ENCODE results near the gene RAX2. TPM values are rescaled to one million over a fixed set of nuclear protein-coding genes. Genes with fewer than 3 reads are reported as not detected.

RAX2 gene
- total RNA-seq (2022; extraction: Qiagen RNA extraction): not detected in 5 replicates

DNA sequence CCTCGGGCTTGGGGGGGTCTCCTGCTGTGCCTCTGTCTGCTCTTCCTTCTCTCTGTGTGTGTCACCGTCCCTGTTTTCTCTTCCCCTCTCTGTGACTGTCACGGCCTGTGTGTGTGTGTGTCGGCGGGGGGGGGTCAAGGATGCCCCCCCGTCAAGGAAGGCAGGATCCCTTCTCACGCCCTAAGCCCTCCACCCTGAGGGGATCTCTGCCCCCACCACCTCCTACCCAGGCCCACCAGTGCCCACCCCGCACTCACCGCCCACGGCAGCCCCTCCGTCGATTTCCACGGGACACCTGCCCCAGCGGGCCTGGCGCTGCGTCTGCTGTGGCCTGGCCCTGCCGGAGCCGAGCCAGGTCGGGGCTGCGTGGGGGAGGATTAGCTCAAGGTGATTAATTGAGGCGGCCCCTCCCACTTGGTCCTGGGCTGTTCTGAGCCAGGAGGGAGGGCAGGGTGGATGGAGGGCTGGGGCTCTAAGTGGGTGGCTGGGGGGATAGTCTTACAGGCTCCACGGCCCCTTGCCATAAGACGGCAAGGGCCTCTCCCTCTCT lies at the start of gene RAX2:
RAX2 (minus strand) TSS at position 323 of the 550 bp plus-strand sequence. CDS start 486 bp downstream, outside the sequence.

DNA sequence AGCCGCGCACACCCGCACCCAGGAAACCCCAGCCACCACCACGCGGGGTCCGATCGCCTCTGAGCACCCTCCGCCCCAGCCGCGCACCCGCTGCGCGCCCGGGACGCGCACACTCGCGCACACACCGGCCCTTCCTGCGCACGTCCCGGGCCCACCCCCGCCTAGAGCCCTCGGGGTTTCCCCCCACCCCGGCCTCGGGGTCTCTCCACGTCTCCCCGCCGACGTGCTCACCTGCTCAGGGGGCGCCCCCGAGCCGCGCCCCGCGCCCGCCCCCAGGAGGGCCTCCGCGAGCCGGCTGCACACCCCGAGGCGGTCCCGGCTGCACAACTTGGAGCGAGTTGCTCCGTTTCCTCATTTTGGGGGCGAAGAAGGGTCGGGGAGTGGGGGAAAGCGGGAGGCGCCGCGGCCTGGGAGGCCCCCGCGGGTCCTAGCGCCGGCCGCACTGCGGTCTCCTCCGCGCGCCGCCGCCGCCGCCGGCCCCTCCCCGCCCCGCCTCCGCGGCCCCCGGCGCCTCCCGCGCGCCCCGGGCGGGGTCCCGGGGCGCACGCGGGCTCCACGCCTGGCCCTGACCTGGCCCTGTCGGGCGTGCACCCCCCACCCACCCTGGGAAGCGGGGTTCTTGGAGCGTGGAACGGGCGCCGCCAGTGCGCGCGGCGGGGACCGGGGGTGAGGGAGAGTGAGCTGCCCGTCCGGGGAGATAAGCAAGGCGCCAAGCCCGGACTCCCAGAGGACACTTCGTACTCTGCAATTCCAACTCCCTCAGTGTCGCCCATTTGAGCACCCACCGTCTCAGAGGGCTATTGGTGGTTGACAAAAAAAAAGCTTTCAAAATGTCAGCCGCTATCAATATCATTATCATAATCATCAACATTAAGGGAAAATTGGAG lies 14.2 kb upstream of the RAX2 start, which contains the start of gene MATK:
MATK (minus strand) TSS at position 444 of the 887 bp plus-strand sequence. CDS start 1,246 bp downstream, outside the sequence.

DNA sequence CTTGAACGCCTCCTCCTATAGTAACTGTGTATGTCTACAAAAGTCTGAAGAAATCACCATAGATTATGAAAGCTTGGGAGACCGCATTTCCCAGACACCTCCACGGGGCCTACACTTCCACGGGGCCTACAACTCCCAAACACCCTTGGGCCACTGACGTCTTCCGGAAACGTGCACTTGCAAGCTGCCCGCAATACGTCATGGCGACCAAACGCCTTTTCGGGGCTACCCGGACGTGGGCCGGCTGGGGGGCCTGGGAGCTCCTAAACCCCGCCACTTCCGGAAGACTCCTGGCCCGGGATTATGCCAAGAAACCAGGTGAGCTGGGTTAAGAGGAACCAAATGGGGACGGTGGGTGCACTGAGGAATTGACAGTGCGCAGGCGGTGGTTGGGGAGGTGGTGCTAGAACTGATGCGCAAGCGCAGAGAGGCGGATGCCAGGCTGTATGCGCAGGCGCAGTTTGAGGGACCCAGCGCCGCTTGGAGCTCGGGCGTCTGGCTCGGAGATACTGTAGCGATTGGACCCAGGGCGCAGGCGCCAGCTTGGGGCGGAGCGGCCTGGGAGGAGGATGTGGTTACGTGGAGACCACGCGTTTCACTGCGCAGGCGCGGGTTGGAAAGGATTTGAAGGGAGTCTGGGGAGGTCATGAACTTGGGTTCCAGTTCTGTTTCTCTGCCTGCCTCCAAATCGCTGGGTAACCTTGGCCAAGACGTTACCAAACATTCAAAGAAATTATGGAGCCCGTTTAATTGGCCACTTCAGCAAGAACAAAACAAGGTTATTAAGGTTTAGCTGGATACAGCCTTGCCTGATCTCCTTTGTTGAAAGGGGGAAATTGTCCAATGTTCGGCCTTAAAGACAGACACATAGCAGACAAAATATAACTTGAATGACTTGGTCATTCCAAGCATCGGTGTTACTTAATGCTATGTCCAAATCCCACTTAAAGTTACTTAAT lies 9.2 kb downstream of the RAX2 start, which contains the start of gene MRPL54:
MRPL54 (plus strand) TSS at position 182 of the 959 bp plus-strand sequence; CDS start at position 201, 19 bp downstream.

DNA sequence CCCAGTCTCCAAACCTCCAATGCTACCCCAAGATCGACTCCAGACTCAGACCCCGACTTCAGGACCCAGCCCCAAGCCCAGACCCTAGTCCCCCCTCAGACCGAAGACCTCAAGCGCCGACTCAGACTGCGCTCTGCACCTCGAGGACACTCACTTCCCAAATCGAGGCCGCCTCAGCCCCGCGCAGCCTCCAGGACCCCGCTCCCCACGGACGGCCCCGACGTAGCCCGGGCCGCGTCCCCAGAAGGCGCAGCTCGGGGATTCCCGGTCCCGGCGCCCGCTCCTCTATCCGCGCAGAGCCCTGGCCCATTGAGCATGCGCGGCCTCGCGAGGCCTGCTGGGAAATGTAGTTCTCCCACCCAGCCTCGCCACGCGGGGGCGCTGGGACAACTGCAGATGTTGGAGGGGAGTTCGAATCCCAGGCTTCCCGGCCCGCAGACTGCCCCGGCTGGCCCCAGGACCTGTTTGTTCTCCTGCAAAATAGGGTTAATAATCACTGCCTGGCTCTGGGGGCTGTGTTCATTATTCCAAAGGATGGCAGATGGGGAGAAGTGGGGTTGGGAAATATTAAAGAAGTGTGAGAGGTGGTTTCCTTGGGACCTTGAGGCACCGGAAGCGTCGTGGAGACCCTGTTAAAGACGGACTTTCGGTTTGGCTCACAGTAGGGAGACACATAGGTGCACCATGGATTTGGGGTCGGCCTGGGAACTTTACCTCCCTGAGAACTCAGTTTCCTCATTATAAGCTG lies 10.5 kb downstream of the RAX2 start, which contains the start of gene APBA3:
APBA3 (minus strand) TSS at position 311 of the 748 bp plus-strand sequence. CDS start 1,428 bp downstream, outside the sequence.

Other genes starting within 250 kb of the RAX2 start
- 0.21 TPM in 1 of 5 replicates, not detected in the others for gene TEKTIP1, start 233.1 kb downstream of the RAX2 start, total RNA-seq (2022; extraction: Qiagen RNA extraction)
- 122 to 178 TPM (median 172 TPM) in 5 replicates for gene MFSD12, start 214.6 kb downstream of the RAX2 start, total RNA-seq (2022; extraction: Qiagen RNA extraction)
- 44.7 to 72.4 TPM (median 69.9 TPM) in 5 replicates for gene HMG20B, start 199.3 kb downstream of the RAX2 start, total RNA-seq (2022; extraction: Qiagen RNA extraction)
- gene GIPC3, start 186.8 kb downstream of the RAX2 start, total RNA-seq (2022; extraction: Qiagen RNA extraction): 0.17 to 0.25 TPM (median 0.23 TPM) in 5 replicates
- gene TBXA2R, start 165.4 kb downstream of the RAX2 start, total RNA-seq (2022; extraction: Qiagen RNA extraction): 0.50 to 1.1 TPM (median 0.96 TPM) in 5 replicates
- 13.1 to 19.8 TPM (median 19.3 TPM) in 5 replicates for gene CACTIN, start 145.4 kb downstream of the RAX2 start, total RNA-seq (2022; extraction: Qiagen RNA extraction)
- gene PIP5K1C, start 71.8 kb downstream of the RAX2 start, total RNA-seq (2022; extraction: Qiagen RNA extraction): 9.7 to 13.8 TPM (median 12.6 TPM) in 5 replicates
- gene TJP3, start 63.8 kb downstream of the RAX2 start, total RNA-seq (2022; extraction: Qiagen RNA extraction): 0.29 to 0.53 TPM (median 0.33 TPM) in 5 replicates
- 10.3 to 15.0 TPM (median 13.6 TPM) in 5 replicates for gene APBA3, start 10.5 kb downstream of the RAX2 start, total RNA-seq (2022; extraction: Qiagen RNA extraction)
- 62.7 to 78.3 TPM (median 63.6 TPM) in 5 replicates for gene MRPL54, start 9.5 kb downstream of the RAX2 start, total RNA-seq (2022; extraction: Qiagen RNA extraction)
- 1.3 to 1.9 TPM (median 1.4 TPM) in 5 replicates for gene MATK, start 14.2 kb upstream of the RAX2 start, total RNA-seq (2022; extraction: Qiagen RNA extraction)
- gene ZFR2, start 96.8 kb upstream of the RAX2 start, total RNA-seq (2022; extraction: Qiagen RNA extraction): 0.11 to 0.75 TPM (median 0.20 TPM) in 4 of 5 replicates, not detected in the other
- 0.07 to 0.21 TPM (median 0.13 TPM) in 5 replicates for gene ATCAY, start 108.5 kb upstream of the RAX2 start, total RNA-seq (2022; extraction: Qiagen RNA extraction)
- gene NMRK2, start 160.8 kb upstream of the RAX2 start, total RNA-seq (2022; extraction: Qiagen RNA extraction): not detected in 5 replicates
- gene DAPK3, start 198.9 kb upstream of the RAX2 start, total RNA-seq (2022; extraction: Qiagen RNA extraction): 46.5 to 53.2 TPM (median 49.7 TPM) in 5 replicates
- gene EEF2, start 213.2 kb upstream of the RAX2 start, total RNA-seq (2022; extraction: Qiagen RNA extraction): 849 to 1,108 TPM (median 1,071 TPM) in 5 replicates
- gene PIAS4, start 235.5 kb upstream of the RAX2 start, total RNA-seq (2022; extraction: Qiagen RNA extraction): 15.9 to 19.3 TPM (median 17.8 TPM) in 5 replicates